HG03378 (cell line): Measurements from ENCODE around the gene SERPINA3.
"Not testable (repeated sequence)": the region's sequence is repeated elsewhere in the genome, so short reads cannot be mapped to it uniquely, and the experiment has no call there.

Experiments used
- ATAC-seq: cut with Tn5 transposase; IDR thresholded peaks from one replicate; pipeline ENCODE4 v1.9.1; 2021; ENCODE audit warnings: mild to moderate bottlenecking, moderate library complexity; ENCODE audit not compliant: unreplicated experiment

Gene SERPINA3

GRCh38 chr14:94583557-94583956 is 28.6 kb upstream of the SERPINA3 start:
- ATAC-seq: no peak

- no peak for ATAC-seq
Measured at GRCh38 chr14:94584591-94585280, 27.5 kb upstream of the SERPINA3 start.

- no peak for ATAC-seq
Measured at GRCh38 chr14:94586635-94587034, 25.6 kb upstream of the SERPINA3 start.

DNA sequence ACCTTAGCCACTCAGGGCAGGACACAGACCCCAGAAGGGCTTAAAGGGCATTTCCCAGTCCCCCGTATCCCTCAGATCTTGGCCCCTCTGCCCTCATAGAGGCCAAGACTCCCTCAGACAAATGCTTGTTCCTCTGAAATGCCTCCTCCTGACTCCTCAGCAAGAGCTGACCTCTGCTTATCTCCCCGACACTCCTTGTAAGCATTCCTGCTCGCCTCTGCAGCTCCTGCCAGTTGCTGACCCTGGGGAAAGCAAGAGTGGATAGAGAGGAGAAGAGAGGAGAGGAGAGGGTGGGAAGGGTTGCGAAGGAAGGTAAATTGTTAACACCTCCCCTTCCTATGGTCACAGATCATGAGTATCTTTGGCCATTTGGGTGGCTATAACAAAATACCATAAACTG is 23.9 kb upstream of the SERPINA3 start:
- ATAC-seq: no peak

- ATAC-seq: no peak
Measured at GRCh38 chr14:94591073-94591472, 21.1 kb upstream of the SERPINA3 start.

DNA sequence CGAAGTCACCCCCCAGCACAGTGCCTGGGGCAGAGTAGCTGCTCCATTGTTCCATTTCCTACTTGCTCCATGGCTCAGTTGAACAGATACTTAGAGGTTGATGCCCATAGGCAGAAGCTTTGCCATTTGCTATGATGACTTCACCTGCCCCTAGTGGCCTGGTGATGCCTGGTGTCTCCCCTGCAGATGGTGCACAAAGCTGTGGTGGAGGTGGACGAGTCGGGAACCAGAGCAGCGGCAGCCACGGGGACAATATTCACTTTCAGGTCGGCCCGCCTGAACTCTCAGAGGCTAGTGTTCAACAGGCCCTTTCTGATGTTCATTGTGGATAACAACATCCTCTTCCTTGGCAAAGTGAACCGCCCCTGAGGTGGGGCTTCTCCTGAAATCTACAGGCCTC is 20.3 kb upstream of the SERPINA3 start:
- ATAC-seq: no peak

DNA sequence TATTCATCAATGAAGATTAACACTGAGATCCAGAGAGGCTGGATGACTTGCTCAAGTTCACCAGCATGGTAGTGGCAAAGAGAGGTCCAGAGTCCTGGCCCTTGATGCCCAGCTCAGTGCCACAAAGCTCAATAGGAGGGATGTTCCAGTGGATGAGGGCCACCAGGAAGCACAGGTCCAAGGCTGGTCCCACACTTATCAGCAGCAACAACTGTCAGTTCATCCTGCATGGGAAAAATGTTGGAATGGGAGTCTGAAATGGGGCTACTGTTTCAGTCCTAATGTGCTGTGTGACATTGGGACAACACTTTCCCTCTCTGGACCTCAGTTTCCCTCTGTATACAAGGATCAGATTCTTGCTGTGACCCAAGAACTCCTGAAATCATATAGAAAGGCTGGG is 19.7 kb upstream of the SERPINA3 start:
- no peak for ATAC-seq

- no peak for ATAC-seq
Measured at GRCh38 chr14:94593376-94593748, 18.8 kb upstream of the SERPINA3 start.

- no peak for ATAC-seq
Measured at GRCh38 chr14:94593749-94594431, 18.3 kb upstream of the SERPINA3 start.

DNA sequence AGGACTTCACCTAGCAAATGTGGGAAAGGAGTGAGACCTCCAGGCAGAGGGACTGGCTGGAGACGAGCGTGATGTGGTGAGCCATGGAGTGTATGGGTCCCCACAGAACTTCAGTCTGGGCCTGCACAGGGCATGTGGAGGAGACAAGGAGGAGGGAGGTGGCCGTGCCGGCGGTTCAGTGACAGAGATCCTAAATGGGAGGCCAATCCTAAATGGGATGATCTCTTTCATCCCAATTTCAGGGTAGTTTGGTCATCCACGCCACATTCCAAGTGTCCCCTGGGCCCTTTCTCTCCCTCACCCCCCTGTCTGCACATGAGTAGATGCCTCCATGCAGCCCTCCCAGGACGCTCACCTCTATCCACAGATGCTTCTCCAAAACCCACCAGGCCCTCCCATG is 17.8 kb upstream of the SERPINA3 start:
- ATAC-seq: no peak

GRCh38 chr14:94595912-94596311 is 16.3 kb upstream of the SERPINA3 start:
- ATAC-seq: no peak

DNA sequence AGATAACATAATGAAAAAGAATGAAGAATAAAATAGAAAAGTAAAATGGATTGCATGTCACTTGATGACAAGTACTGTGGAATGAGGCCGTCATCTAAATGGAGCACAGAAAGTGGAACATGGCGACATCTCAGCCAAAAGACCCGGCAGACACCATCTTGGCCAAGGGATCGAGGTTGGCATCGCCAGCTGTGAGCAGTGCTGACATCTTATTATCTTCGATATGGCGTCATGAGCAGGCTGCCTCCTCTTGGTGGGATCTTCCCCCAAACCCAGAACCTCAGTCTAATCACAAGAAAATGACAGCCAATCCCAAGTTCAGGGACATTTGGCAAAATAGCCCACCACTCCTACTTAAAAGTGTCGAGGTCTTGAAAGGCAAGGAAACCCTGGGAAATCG is 15.8 kb upstream of the SERPINA3 start:
- no peak for ATAC-seq

- ATAC-seq: no peak
Measured at GRCh38 chr14:94597788-94598187, 14.4 kb upstream of the SERPINA3 start.

DNA sequence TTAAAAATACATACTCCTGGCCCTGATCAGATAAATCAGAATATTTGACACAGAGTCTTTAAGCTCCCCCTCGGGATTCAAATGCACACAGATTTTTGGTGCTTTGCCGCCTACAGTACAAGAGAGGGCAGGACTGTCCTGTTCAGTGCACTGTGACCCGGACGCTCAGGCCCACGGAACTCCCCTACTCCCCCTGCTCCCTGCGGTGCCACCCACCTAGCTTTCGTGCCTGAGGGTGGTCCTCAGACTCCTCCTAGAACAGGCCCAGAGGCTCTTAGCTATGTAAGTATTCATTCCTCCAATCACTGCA is 13.7 kb upstream of the SERPINA3 start:
- no peak for ATAC-seq

DNA sequence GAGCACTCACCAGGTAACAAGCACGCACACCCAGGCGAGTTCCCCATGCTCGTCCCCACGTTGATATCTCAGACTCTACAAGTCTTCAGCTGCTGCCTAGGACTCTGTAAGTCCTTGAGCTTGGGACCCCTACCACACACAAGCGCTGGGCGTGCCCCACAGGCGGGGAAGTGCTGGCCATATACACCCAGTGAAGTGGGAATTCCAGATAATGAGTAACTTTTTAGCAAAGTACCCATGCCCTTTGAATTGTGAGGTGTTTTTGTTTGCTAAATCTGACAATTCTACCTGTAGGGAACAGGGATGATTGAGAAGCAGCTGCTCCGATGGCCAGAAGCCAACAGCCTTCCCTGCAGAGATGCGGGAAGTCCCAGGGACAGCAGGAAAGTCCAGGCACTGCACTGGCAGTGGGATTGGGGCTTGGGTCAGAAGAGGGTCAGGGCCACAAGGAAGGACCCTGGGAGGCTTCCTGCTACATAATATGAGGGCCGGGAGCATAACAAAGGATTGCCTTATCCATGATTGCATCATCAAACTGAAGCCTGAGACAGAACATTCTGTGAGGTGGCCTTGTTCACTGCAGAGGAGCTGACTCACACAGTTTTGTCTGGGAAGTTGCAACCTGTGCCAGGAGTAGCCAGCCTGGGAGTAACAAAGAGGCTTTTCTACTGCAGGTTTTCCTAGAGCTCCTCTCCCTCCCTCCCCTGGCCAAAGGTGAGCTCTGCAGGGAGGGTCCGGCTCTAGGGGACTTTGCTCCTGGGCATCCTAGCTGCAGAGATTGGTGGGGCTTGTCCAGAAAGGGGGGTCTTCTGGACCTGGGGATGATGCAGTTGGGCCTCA is 13.2 kb upstream of the SERPINA3 start:
- no peak for ATAC-seq

GRCh38 chr14:94599656-94600004 is 12.6 kb upstream of the SERPINA3 start:
- no peak for ATAC-seq

DNA sequence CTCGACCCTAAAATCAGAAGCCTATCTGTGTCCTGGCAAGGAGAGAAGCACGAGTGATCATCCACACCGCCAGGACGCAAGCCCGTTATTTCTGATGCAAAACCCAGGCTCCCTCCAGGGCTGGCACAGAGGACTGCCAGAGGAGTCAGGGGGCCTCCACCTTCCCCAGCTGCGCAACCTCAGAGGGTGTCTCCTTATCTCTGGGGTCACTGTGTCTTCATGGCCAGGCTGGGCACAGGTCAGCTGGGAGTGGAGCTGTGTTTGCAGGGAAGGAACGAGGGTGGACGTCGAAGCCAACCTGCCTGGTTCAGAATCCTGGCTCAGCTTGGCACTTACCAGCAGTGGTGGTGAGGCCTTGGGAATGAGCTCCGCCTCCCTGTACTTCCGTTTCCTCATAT is 12.0 kb upstream of the SERPINA3 start:
- ATAC-seq: no peak

- ATAC-seq: no peak
Measured at GRCh38 chr14:94601884-94602391, 10.3 kb upstream of the SERPINA3 start.

GRCh38 chr14:94602722-94603121 is 9.5 kb upstream of the SERPINA3 start:
- ATAC-seq: no peak

DNA sequence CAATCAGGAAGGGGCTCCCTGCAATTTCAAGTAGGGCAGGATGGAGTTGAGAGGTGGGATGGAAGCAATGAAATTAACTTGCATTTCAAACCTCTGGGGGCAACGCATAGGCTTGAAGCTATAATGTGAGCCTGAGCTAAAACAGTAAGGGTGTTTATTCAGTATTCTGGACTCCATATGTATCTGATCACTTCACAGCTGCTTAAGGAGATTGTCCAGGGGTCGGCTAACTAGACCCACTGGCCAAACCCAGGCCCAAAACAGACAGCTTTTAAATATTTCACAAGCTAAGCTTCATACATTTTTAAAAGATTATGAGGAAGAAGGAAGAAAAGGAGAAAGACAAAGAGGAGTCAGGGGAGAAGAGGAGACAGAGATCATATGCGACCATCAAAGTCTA is 6.8 kb upstream of the SERPINA3 start:
- no peak for ATAC-seq

GRCh38 chr14:94608966-94609365 is 3.2 kb upstream of the SERPINA3 start:
- ATAC-seq: not testable (repeated sequence)

- no peak for ATAC-seq
Measured at GRCh38 chr14:94611179-94611578, 1.0 kb upstream of the SERPINA3 start.
